GM18870 (cell line): ENCODE measurements around the gene C6orf15.

Source experiments
- ATAC-seq: cut with Tn5 transposase; IDR thresholded peaks from one replicate; pipeline ENCODE4 v1.9.1; 2021; ENCODE audit warnings: moderate library complexity; ENCODE audit not compliant: unreplicated experiment

C6orf15 gene

DNA sequence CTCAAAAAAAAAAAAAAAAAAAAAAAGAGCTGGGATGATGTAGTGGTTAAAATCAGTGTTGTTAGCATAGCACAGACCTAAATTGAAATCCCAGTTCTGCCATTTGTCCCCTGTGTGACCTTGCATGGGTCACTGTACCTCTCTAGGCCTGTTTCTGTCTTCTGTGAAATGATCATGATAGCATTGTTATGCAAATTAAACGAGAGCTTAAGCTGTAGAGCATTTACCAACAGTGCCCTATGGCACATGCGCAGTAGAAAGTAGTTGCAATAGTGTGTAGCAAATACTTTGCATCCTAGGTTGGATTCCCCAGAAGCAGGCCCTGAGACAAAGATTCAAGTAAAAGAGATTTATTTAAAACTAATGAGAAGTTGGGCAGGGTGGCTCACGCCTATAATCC is 19.2 kb upstream of the C6orf15 start:
- no peak for ATAC-seq

- ATAC-seq, result no peak
These were observed 18.4 kb upstream of the C6orf15 start for GRCh38 chr6:31130751-31131150.

GRCh38 chr6:31129130-31129529 is 16.8 kb upstream of the C6orf15 start:
- no peak for ATAC-seq

DNA sequence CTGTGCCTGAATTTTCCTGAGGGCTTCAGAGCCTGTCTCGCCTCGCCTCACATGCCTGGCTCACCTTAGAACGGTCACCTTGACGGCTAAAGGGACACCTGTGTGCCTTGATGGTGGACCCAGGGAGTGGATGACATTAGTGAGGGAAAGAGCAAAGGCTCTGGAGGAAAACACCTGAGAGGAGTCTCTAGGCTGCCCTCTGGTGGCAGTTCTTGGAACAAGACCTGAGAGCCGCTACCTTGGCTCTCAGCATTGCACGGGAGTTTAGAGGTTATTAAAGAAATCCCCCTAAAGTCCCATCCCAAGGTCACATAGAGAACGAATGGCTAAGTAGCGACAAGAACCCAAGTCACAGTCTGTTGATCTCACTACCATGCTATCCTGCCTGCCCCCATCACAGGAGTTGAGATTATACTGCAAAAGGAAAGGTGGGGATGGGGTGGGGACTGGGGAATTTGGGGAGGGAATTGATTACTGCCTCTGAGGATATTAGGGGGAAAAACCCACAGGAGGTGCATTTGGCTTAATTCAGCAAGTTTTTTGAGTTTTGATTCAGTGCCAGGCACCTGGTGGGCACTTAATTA is 15.8 kb upstream of the C6orf15 start:
- ATAC-seq, result no peak

DNA sequence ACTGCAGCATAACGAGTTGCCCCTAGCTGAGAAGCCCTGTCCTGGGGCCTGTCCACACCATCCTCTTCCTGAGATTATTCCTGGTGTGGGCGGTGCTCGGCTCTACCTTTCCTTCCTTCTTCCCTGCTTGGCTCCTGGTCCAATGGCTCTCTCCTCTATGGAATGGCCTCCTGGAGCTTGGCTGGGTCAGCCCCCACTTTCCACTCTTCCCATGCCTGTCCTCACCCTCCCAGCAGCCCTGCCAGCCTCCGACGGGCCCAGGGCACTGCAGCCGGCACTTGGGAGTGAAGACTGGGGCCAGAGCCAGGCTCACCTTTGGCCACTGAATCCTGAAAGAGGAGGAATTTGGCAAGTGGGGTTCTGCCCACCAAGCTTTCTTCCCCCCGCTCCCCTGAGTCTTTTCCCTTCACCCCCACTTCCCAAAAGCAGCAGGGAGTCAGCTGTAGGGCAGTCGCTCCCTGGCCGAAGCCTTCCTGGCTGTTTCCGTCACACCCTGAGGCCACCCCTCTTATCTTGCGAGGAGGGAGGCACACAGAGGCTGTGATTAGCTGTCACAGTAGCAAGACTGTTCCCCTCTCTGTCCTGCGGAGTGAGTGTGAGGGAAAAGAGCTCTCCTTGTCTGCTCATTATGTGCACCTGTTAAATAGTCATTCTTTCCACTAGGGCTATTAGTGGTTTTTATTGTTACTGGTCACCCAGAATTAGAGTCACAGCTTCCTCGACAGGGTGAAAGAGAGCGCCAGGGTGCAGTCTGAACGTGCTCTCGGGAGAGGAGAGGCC is 14.2 kb upstream of the C6orf15 start:
- ATAC-seq, result no peak

- ATAC-seq, result no peak
These were observed 13.4 kb upstream of the C6orf15 start for GRCh38 chr6:31125586-31126363.

DNA sequence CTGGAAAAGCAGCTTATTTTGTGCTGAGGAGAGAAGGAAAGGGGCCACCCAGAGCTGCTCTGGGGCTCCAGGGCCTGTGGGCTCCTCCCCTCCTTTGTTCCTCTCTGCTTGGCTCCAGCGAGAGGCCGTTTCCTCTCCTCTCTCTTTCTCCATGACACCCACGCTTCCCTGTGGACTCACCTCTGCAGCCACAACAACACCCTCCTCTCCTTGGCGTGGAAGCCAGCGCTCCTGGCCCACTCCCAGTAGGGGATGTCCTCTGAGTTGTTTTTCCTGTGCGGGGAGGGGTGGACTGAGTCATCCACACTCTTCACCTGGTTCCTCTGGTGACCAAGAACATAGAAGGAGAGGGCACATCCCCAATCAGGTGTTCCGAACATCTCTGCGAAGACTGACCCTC is 12.8 kb upstream of the C6orf15 start:
- no peak for ATAC-seq

GRCh38 chr6:31122791-31123706 is 10.7 kb upstream of the C6orf15 start:
- no peak for ATAC-seq

DNA sequence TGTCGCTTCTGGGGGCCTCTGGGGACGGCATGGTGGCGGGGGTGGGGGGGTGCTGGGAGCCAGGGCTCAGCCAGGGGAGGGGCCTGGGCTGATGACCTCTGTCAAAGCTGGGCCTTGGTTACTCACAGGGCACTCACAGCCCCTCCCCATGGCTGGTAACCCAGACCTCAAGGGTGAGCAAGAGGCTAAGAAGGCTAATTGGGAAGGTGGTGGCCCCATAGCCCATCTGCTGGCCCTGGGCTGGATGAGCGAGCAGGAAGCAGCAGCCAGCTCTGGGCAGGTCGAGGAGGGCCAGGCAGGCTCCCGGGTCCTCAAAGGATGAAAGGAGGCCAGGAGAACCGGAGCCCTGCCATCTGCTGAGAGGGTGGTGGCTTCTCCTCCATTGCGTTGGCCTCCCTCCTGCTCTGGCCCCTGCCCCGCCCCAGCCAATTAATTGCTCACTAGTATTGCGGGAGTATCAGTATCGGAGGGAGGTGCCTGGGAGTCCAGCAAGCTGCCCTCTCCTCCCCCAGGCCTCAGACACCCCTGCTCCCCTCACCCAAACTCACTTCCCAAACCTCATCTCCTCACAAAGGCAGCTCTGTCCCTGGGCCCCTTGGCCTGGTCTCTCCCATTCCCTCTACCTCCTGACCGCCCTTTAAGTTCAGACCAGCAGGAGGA is 8.9 kb upstream of the C6orf15 start:
- ATAC-seq, result no peak

DNA sequence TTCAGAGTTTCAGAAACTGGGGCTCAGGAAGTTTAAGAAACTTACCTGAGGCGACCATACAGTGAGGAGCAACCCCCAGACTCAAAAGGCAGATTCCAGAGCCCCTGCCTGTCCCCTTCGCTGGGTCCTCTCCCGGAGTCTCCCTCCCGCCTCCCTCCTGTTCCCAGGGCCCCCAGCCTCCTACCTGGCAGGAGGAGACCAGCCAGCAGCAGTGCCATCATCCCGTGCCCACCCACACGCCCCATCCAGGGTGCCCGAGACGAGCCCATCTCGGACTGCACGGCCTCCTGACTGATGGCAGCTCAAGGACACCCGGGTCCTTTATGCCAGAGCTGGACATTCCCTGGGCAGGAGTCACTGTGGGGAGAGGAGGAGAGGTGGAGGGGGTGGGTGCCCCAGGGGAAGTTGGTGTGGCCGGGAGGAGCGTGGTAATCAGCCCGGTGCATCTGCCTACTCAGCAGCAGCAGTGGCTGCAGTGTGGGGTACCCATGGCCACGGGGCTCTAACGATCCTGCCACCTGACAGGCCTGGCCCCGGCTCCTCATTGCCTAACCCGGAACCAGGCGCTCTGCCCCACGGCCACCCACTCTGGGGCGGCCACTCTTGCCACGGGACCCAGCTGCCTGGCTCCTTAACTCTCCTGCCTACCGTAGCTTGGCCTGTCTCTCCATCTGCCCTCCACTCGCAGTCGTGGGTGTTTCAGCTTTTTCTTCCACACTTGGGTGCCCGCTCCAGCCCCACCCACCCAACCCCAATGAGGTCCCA is 8.0 kb upstream of the C6orf15 start, which contains the start of gene CDSN:
Gene CDSN (minus strand): TSS at position 296 of the 765 bp plus-strand sequence. CDS start 27 bp downstream, at position 269.
- no peak for ATAC-seq

DNA sequence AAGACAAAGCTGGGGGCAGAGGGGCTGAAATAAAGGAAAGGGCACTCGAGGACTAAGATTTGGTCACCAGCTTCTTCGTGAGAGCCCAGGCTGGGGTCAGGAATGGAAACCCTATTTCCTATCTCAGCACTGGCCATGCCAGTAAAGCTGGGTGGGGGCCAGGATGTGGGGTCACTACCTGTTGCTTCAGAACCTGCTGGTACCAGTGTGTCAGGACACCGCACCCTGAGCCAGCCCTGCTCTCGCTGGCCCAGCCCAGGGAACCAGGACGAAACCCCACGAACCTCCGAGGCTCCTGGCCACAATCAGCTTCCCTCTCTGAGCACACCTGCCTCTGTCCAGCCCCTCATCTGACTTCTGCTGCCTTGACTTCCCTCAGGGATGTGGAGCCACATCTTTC is 5.8 kb upstream of the C6orf15 start:
- no peak for ATAC-seq

DNA sequence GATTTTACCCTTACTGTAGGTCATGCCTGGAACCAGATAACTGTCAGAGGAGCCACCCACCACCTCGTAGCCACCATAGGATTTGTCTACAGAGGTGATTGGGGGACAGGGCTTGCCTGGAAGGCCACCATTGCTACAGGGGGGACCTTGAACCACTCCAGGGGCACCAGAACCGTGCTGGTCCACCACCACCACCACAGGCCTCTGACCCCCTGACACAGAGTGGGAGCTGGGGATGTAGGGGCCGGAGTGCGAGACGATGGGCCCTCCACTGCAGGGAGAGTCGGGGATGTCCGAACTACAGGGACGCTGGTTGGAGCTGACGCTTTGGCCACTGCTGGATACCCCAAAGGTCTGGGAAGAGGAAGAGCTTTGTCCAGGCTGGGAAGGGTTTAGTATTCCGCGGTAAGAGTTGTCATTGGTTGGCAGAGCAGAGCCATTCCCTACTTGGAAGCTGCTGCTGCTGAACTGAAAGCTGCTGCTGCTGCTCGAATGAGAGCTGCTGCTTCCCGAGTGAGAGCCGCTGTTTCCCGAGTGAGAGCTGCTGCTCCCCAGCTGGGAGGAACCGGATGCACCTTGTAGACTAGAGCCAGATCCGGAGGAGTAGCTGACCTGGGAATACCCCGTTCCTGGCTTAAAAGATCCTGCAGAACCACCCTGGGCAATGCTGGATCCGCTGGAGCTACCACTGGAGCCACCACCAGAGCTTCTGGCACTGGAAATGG is 4.4 kb upstream of the C6orf15 start:
- no peak for ATAC-seq

DNA sequence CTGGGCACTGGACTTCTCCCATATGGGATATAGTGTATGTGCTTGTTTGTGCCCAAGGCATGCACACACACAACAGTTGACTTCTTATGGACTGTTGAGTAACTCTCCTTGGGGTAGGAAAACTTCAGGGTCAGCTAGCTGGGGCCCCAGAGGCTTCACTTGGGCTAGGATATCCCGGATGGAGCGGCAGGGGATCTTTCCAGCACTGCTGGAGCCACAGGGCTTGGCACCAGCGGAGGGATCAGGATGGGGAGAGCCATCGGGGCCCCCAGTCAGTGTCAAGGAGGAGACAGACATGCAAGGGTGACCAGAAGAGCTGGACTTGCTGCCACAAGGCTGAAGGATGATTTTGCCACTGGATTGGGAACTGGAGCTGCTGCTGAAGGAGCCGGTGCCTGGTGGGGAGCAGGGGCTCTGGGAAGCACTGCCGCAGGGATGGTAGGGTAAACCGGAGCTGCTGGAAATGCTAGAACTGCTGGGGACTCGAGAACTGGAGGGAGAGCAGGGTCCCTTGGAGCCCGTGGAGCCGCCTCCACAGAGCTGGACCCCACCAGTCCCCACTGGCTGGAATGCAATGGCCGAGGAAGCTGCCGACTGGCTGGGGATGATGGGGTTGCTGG is 3.7 kb upstream of the C6orf15 start:
- no peak for ATAC-seq

DNA sequence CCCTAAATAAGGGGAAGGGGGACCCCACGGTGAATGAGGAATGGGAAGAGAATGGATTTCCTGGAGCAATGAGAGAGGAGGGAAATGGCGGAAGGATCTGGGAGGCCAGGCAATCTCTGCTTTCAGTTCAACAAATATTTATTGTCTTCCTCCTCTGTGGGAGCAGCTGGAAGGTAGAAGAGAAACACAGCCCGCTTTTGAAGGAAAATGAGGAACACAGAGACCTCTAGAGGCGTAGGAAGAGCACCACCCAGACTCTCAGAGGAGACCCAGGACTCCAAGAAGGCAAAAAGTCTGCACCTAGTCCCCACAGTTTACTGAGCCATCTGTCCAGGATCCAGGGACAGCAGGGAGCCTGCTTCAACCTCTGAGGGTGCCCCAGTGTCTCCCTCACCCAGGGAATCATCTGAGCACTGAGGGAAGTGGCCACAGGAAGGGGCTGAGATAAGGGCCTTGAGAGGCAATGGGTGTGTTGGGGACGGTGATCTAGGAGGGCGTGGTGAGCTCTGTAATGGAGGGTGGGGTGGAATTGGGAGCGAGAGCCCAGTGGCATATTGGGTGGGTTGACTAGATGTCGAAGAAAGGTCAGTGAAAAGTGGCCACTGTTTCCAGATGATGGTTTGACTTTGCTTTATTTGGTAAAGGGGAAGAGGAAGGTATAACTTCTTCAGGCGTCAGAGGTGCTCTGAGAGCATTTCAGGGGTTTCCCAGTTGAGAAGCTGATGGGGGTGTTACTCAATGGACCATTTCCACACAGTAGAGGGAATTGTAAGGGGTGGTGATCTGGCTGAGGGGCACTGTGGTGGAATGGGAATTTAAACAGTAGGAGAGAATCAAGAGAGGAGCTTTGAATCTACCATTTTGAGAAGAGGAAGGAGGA is 2.8 kb upstream of the C6orf15 start:
- ATAC-seq, result no peak

DNA sequence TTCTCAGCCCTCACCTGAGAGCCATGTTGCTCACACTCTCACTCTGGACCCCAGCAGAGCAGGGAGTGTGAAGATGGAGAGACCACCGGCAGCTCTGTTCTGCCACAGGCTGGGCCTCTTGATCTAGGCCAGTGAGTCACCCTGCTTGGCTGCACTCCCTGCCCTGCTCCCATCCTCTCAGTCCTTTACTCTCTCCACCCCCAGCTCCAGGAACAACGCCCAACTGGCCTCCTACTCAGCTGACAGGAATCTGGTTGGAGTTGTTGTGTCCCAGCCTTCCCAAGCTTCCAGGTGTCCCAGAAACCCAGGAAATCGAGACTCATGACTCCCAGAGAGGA is 2.1 kb upstream of the C6orf15 start, which contains the start of gene PSORS1C1:
Gene PSORS1C1 (plus strand): TSS at position 260 of the 338 bp plus-strand sequence. CDS start 14,833 bp downstream, outside the sequence.
- no peak for ATAC-seq

GRCh38 chr6:31113861-31114540 is 1.6 kb upstream of the C6orf15 start:
- ATAC-seq, result no peak

- ATAC-seq, result no peak
These were observed 663 bp downstream of the C6orf15 start for GRCh38 chr6:31111712-31112111.
